Subcutaneous adipose tissue (tissue), 4 donors: ENCODE data around the gene SLCO2A1. TPM values are rescaled to one million over a fixed set of nuclear protein-coding genes. Genes with fewer than 3 reads are reported as not detected.

Source experiments
- CTCF ChIP-seq: fragments of 450-650 bp; IDR thresholded peaks from one replicate; pipeline ENCODE4 v1.5.1; 2016; ENCODE audit warnings: low read depth, mild to moderate bottlenecking, control low read depth, antibody characterized with exemption, moderate library complexity
- total RNA-seq, 4 donors: library from RNA; depleted of rRNA; stranded (reverse); fragments of >200 nt; gene quantifications; one replicate each; pipeline ENCODE4 v1.1.0, GENCODE V29; 2016

The SLCO2A1 gene
- total RNA-seq, 4 donors from 2014 or later: 2.4 to 7.2 (median 3.1) TPM

GRCh38 chr3:133973249-133973980 is 56.3 kb downstream of the SLCO2A1 start:
- no peak for TF ChIP-seq CTCF

DNA sequence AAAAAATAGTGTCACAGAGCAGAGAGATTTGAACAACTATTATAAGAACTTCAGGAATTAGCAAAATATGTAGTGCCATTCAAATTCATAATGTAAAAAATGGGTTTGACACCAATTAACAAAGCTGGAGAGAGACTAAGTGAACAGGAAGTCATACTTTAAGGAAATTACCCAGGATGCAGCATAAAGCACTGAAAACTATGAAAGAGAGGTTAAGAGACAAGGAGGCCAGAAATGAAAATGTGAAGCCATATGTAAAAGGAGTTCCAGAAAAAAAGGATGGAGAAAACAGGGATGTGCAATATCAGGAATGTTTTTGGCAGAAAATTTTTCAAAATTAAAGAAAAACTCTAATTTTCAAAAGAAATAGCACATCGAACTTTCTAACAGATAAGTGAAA is 57.6 kb downstream of the SLCO2A1 start:
- TF ChIP-seq CTCF: no peak

DNA sequence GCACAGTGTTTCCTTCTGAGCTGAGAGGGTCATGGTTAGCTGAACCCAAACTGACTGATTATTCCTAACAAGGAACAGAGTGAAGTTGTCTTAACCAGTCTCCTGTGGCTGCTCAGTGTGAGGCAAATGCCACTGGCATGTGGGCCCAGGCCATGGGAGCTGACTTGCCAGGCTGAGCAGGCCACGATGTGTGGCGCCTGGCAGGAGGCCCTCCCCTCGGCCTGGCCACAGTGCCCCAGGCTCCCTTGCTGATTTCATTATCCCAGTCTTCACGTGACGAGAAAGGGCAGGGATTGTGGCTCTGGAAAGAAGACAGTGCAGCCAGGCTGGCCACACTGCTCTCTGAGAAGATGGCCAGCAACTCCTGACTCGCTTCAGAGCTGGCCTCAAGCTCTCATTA is 58.8 kb downstream of the SLCO2A1 start:
- TF ChIP-seq CTCF: no peak

GRCh38 chr3:133970339-133970738 is 59.4 kb downstream of the SLCO2A1 start:
- no peak for TF ChIP-seq CTCF

DNA sequence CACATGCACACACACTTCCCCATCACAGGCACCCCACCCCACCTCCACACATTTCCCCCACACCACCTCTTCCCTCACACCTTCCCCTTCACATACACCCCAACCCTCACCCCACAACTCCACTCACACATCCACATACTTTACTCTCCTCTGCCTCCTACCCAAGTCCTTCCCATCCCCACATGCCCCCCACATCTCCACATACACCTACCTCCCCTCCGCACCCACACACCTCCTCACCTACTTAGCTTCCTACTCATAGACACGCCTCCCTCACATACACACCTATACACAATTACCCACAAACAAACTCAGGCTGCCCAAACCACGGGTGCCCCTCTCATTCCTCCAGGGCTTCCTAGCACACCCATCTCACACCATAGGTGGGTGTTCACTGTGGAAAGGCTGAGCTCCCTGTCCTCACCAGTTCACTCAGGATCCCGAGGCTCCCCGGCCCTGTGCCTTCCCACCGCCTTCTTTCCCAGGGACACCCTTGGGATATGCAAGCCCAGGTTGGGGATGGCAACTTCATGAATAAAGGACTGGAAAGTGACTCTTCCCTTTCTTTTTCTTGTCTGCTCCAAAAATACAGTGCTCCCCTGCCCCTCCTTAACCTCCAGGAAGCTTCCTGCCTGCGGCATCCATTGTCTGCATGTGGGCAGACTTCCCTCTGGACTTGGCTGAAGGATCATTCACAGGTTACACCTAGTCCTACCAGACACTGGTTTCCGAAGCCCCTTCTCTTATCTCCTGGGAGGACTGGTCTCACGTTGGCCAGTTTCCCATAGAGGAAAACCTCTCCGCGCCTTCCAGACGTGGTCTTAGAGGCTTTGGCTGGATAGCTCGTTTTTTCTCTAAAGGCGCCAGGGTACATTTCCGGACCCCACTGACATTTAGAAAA is 61.5 kb downstream of the SLCO2A1 start:
- TF ChIP-seq CTCF: no peak

GRCh38 chr3:133966954-133967353 is 62.8 kb downstream of the SLCO2A1 start:
- no peak for TF ChIP-seq CTCF

- TF ChIP-seq CTCF: no peak
Observed at GRCh38 chr3:133965906-133966305, 63.8 kb downstream of the SLCO2A1 start.
